ENCODE data around the gene DYNLT5. TPM values are rescaled to one million over a fixed set of nuclear protein-coding genes. Genes with fewer than 3 reads are reported as not detected.
A peak's percentile ranks its signal among the peaks of the same experiment; 100 is the strongest.
"Not testable (repeated sequence)": the region's sequence is repeated elsewhere in the genome, so short reads cannot be mapped to it uniquely, and the experiment has no call there.

Gene DYNLT5
- total RNA-seq: not detected

DNA sequence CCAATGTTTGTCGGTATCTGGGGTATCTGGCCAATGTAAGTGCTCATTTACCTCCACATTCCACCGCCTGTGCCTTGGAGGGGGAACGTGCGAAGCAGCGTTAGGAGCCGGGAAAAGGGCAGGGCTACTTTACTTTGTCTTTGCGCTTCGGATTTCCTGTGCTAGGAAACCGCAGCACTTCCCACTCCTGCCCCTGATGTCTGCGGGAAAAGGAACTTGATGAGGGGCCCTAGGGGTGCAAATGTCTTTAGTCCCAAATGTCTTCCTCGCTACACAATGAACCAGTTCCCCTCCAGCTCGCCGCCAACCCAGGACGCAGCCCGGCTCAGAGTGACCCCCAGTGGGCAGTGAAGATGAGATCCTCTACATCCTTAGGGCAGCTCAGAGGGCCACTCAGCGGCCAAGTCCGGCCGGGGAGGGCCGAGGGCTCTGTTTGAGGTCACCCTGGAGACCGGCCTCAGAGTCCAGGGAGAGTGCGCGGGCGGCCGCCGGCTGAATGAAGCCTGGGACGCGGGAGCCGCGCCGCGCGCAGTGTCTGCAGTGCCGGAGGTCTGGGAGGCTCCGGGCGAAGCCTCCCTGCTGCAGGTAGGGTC, at the start of gene DYNLT5:
Gene DYNLT5, plus strand, starts transcription at position 460 of the 593 bp plus-strand sequence. CDS start 2,200 bp downstream, outside the sequence.
- H3K4me3 Mint-ChIP-seq: peak within 1 kb of the TSS; percentile 64
- peaks cover 72% of the 10 kb centered on the region for H3K27me3 Mint-ChIP-seq
- no peak for ATAC-seq (ENCODE audit: low read depth)
- DNase-seq: peak; percentile 39
- H3K36me3 Mint-ChIP-seq: peaks cover 3% of the 10 kb centered on the region
- no peaks in the 10 kb centered on the region for H3K9me3 Mint-ChIP-seq
- peaks cover 18% of the 10 kb centered on the region for H3K4me1 Mint-ChIP-seq
- peak within 1 kb of the TSS; percentile 52 for H3K27ac Mint-ChIP-seq
- POLR2A ChIA-PET: no interaction called here

GRCh38 chr1:66704177-66704875, 47.9 kb upstream of the DYNLT5 start:
- ATAC-seq (ENCODE audit: low read depth) (no peak), DNase-seq (no peak)
- Mint-ChIP-seq H3K36me3 (no peaks in the 10 kb centered on the region), H3K4me3 (no peak overlapping the region), H3K27ac (no peak overlapping the region), H3K27me3 (peaks cover 13% of the 10 kb centered on the region), H3K4me1 (no peaks in the 10 kb centered on the region), H3K9me3 (no peaks in the 10 kb centered on the region)
- POLR2A ChIA-PET: no interaction called here

DNA sequence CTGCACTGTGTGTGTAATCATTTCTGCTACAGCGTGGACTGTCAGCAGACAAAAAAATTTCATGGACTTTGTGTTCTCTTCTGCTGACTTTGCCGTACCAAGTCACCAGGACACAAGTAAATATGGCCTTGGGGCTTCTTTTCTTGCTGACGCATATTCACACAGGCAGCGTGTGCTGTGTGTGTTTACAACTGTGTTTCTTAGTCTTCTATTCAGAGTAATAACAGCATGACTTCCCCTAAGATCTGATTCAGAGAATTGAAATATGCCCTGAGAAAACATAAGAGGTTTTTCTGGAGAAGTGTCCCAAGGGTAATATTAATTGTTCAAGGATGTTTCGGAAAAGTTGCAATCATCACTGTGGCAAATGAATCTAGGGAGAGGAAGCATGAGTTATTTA, 47.1 kb upstream of the DYNLT5 start:
- DNase-seq (no peak), ATAC-seq (ENCODE audit: low read depth) (no peak)
- no peak overlapping the region for H3K4me3 Mint-ChIP-seq
- H3K4me1 Mint-ChIP-seq: no peaks in the 10 kb centered on the region
- H3K36me3 Mint-ChIP-seq: no peaks in the 10 kb centered on the region
- H3K27ac Mint-ChIP-seq: no peak overlapping the region
- POLR2A ChIA-PET: no interaction called here
- H3K9me3 Mint-ChIP-seq: no peaks in the 10 kb centered on the region
- H3K27me3 Mint-ChIP-seq: peaks cover 14% of the 10 kb centered on the region

DNA sequence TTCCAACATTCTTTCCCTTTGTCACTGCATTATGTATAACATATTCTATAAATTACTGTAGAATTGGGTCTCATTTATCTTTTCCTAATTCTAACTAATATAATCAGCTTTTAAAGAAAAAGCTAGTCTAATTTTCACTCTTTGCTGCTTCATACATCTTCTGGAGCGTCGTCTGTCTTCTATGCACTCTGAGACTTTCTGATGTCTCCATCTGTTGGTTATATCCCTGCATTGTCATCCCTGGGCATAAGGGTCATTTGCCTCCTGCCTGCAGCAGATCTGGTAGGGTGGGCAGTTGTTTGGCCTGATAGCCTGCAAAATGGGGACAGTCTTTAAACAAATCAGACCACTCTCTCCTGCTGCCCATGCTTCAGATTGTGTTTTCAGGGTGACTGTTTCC, 40.8 kb upstream of the DYNLT5 start:
- H3K9me3 Mint-ChIP-seq: no peaks in the 10 kb centered on the region
- H3K4me3 Mint-ChIP-seq: no peak overlapping the region
- H3K4me1 Mint-ChIP-seq: no peaks in the 10 kb centered on the region
- H3K27ac Mint-ChIP-seq: no peak overlapping the region
- POLR2A ChIA-PET: no interaction called here
- ATAC-seq (ENCODE audit: low read depth) (no peak), DNase-seq (no peak)
- H3K36me3 Mint-ChIP-seq: no peaks in the 10 kb centered on the region
- H3K27me3 Mint-ChIP-seq: peaks cover 21% of the 10 kb centered on the region

DNA sequence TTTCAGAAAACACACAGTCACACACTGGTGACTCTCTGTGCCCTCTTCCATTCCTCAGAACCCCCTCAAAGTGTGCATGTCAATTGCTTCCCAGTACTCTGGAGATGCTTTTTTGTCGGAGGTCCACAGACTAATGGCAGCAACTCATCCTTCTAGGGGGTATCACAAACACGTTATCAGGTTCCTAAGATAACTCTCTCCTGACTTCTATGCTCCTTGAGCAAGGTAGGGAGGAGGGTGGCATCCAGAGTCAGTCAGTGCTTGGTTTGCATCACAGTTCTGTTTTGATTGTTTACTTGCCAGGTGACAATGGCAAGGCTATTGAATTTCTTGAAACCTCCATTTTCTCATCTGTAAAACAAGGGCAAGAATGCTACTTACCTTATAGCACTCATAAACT, 39.4 kb upstream of the DYNLT5 start:
- no peak overlapping the region for H3K27ac Mint-ChIP-seq
- H3K27me3 Mint-ChIP-seq: peaks cover 17% of the 10 kb centered on the region
- no peaks in the 10 kb centered on the region for H3K36me3 Mint-ChIP-seq
- H3K4me1 Mint-ChIP-seq: peaks cover 3% of the 10 kb centered on the region
- DNase-seq (no peak), ATAC-seq (ENCODE audit: low read depth) (no peak)
- POLR2A ChIA-PET: no interaction called here
- H3K4me3 Mint-ChIP-seq: no peak overlapping the region
- no peaks in the 10 kb centered on the region for H3K9me3 Mint-ChIP-seq

DNA sequence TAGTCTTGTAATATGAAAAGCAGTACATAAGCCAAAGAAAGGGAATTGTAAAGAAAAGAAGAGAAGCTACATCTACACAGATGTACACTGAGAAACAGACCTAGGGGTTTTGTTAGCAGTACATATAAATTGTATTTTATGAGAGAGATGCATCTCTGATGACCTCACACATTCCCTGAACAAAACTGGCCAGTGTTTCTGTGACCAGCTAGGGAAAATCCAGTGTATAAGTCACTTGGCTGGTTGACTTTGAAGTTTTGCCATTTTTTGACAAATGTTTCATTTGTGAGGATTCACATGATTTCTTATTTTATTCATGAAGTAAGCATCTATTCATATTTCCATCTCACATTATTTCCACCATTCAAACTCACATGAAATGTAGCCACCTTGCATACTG, 28.3 kb upstream of the DYNLT5 start:
- POLR2A ChIA-PET: no interaction called here
- Mint-ChIP-seq H3K4me3 (no peak overlapping the region), H3K27me3 (peaks cover 25% of the 10 kb centered on the region), H3K27ac (no peak overlapping the region), H3K36me3 (no peaks in the 10 kb centered on the region), H3K9me3 (no peaks in the 10 kb centered on the region), H3K4me1 (peaks cover 8% of the 10 kb centered on the region)
- DNase-seq (no peak), ATAC-seq (ENCODE audit: low read depth) (no peak)

DNA sequence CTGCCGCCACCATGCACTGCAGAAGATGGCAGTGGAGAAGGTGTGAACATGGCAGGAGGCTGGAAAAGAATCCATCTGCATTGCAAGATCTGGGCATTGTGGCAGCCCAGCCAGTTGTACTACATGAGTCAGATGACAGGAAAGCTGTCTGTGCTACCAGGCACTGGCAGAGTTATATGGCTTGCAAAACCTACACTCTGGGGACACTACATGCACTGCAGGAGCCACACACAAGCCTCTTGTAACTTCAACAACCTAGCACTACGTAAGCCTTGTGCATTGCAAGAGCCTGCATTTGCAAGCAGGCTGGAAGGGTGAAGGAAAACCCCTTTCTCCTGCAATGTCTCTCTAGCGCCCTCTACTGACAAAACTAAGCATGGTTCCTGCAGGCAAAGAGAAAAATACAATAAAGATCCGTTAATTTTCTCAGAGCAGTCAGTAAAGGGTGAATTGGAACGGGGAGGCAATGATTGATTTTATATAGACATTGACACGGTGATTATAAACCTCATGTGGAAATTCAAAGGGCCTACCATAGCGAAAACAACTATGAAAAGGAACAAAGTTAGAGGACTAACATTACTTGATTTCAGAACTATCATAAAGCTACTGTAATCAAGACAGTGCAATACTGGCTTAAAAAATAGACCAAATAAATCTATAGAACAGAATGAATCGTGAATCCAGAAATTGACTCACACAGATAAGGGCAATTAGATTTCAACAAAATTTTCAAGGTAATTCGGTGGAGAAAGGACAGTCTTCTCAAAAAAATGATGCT, 26.2 kb upstream of the DYNLT5 start:
- H3K36me3 Mint-ChIP-seq: no peaks in the 10 kb centered on the region
- ATAC-seq (ENCODE audit: low read depth): peak; percentile 59
- POLR2A ChIA-PET: no interaction called here
- no peak overlapping the region for H3K27ac Mint-ChIP-seq
- no peaks in the 10 kb centered on the region for H3K9me3 Mint-ChIP-seq
- peaks cover 9% of the 10 kb centered on the region for H3K4me1 Mint-ChIP-seq
- peaks cover 22% of the 10 kb centered on the region for H3K27me3 Mint-ChIP-seq
- H3K4me3 Mint-ChIP-seq: no peak overlapping the region
- DNase-seq: peak; percentile 36

DNA sequence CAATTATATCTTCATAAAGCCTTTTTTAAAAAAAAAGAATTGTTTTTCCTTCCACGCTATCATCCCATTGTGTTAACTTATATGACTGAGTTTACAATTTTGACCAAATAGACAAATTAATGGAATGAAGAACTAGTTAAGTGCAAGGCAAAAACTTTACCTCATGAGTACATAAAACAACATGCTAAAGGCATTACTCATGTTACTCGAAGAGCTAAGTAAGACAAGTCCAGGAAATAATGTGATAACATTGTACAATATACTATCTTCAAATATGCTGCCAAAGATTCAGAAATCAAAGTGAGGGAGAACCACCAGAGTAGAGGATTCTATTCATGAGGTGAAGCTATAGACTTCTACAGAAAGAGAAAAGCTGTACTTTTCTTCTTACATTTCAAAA, 24.2 kb upstream of the DYNLT5 start:
- Mint-ChIP-seq H3K36me3 (no peaks in the 10 kb centered on the region), H3K4me3 (no peak overlapping the region), H3K27ac (no peak overlapping the region), H3K27me3 (peaks cover 17% of the 10 kb centered on the region), H3K9me3 (no peaks in the 10 kb centered on the region), H3K4me1 (peaks cover 13% of the 10 kb centered on the region)
- POLR2A ChIA-PET: no interaction called here
- ATAC-seq (ENCODE audit: low read depth) (no peak), DNase-seq (no peak)

DNA sequence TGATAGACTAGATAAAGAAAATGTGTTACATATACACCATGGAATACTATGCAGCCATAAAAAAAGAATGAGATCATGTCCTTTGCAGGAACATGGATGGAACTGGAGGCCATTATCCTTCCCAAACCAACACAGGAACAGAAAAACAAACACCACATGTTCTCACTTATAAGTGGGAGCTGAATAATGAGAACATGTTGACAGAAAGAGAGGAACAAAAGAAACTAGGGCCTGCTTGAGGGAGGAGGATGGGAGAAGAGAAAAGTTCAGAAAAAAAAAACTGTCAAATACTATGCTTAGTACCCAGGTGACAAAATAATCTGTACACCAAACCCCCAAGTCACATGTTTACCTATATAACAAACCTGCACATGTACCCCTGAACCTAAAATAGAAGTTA, 23.5 kb upstream of the DYNLT5 start:
- H3K27ac Mint-ChIP-seq; POLR2A ChIA-PET; H3K36me3 Mint-ChIP-seq; H3K9me3 Mint-ChIP-seq; H3K4me3 Mint-ChIP-seq; DNase-seq; ATAC-seq (ENCODE audit: low read depth): not testable (repeated sequence)
- Mint-ChIP-seq H3K4me1 (peaks cover 13% of the 10 kb centered on the region), H3K27me3 (peaks cover 17% of the 10 kb centered on the region)

GRCh38 chr1:66729119-66729518, 23.1 kb upstream of the DYNLT5 start:
- peaks cover 17% of the 10 kb centered on the region for H3K27me3 Mint-ChIP-seq
- no peaks in the 10 kb centered on the region for H3K36me3 Mint-ChIP-seq
- no peak overlapping the region for H3K27ac Mint-ChIP-seq
- H3K4me3 Mint-ChIP-seq: no peak overlapping the region
- peaks cover 13% of the 10 kb centered on the region for H3K4me1 Mint-ChIP-seq
- H3K9me3 Mint-ChIP-seq: no peaks in the 10 kb centered on the region
- peak; percentile 62 for ATAC-seq (ENCODE audit: low read depth)
- POLR2A ChIA-PET: no interaction called here
- DNase-seq: no peak

- POLR2A ChIA-PET: interaction anchor here (1.4 kb wide), 1 partner anchor 195 kb away, joined by 3 read pairs; the partner anchor contains the start of genes DNAI4 and MIER1
- DNase-seq (no peak), ATAC-seq (ENCODE audit: low read depth) (no peak)
- no peak overlapping the region for H3K27ac Mint-ChIP-seq
- no peaks in the 10 kb centered on the region for H3K9me3 Mint-ChIP-seq
- peaks cover 13% of the 10 kb centered on the region for H3K4me1 Mint-ChIP-seq
- no peak overlapping the region for H3K4me3 Mint-ChIP-seq
- H3K36me3 Mint-ChIP-seq: no peaks in the 10 kb centered on the region
- peaks cover 16% of the 10 kb centered on the region for H3K27me3 Mint-ChIP-seq
These were observed 22.7 kb upstream of the DYNLT5 start for GRCh38 chr1:66729523-66729922.

- Mint-ChIP-seq H3K9me3 (no peaks in the 10 kb centered on the region), H3K4me3 (no peak overlapping the region), H3K4me1 (peaks cover 13% of the 10 kb centered on the region), H3K27ac (peak overlapping the region; percentile 9), H3K27me3 (peaks cover 12% of the 10 kb centered on the region), H3K36me3 (no peaks in the 10 kb centered on the region)
- ATAC-seq (ENCODE audit: low read depth): no peak
- POLR2A ChIA-PET: interaction anchor here (1.4 kb wide), 1 partner anchor 194 kb away, joined by 3 read pairs; the partner anchor contains the start of genes DNAI4 and MIER1
- DNase-seq: no peak
These were observed 21.8 kb upstream of the DYNLT5 start for GRCh38 chr1:66730462-66730861.

GRCh38 chr1:66731170-66731865, 20.9 kb upstream of the DYNLT5 start:
- ATAC-seq (ENCODE audit: low read depth): no peak
- no peak overlapping the region for H3K4me3 Mint-ChIP-seq
- H3K4me1 Mint-ChIP-seq: peaks cover 11% of the 10 kb centered on the region
- POLR2A ChIA-PET: no interaction called here
- no peaks in the 10 kb centered on the region for H3K36me3 Mint-ChIP-seq
- DNase-seq: no peak
- peaks cover 10% of the 10 kb centered on the region for H3K27me3 Mint-ChIP-seq
- no peaks in the 10 kb centered on the region for H3K9me3 Mint-ChIP-seq
- H3K27ac Mint-ChIP-seq: no peak overlapping the region

All from activated naive CD8-positive, alpha-beta T cell treated with anti-CD3 and anti-CD28 coated beads, Interleukin-2, amount 10 ng/mL, durations not matched to agents 7 days and 5 days (primary cell).